ENCODE results near the gene CSTB. TPM values are rescaled to one million over a fixed set of nuclear protein-coding genes. Genes with fewer than 3 reads are reported as not detected.

Gene CSTB
- total RNA-seq, 1 donor from 2014 or later, result 27.7 TPM

DNA sequence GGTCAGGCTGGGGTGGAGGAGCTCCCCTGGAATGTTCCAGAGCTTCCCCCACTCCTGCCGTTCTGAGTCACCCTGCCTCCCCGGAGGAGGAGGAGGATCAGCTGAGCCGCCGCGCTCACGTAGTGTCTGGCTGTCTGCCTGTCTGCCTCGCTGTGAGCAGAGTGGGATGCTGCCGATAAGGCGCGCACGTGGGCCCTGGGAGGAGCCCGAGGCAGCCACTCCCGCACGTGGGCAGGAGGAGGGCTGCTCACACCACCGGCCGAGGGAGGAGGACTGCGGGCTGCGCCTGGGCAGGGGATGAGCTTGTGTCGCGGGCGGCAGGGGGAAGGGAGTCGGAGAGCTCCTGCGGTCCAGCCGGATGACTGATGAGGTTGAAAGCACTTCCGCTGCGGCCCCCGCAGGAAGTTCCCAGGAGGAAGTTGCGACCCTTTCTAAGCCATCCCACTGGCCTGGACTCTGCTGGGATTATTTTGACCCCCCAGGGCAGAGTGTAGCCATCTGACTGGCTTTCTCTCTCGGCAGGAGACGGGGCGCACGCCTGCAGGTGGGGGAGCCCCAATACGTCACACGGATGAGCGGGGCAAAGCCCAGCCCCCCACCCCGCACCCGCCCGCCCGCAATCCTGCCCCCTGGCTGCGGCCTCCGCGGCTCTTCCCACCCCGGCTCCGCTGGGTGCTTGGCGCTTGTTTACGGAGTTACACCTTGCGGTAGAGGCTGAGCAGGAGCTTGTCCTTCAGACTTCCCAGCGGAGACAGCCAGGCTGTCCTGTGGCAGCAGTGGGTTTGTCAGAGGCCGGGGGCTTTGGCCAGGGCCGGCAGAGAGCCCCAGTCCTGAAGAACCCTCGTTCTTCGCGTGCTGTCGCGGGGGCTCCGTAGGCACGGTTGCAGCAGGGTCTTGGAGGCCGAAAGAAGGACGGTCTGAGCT lies 47.4 kb downstream of the CSTB start:
- peaks cover 50% of the 10 kb centered on the region for H3K4me1 Mint-ChIP-seq (ENCODE audit: low read depth, unreplicated experiment)
- peak; percentile 98 for DNase-seq (ENCODE audit: low read depth)
- H3K4me3 ChIP-seq (ENCODE audit: insufficient read depth, low read depth, low read length), result peak overlapping the region; percentile 61
- no peaks in the 10 kb centered on the region for H3K9me3 ChIP-seq (ENCODE audit: insufficient read depth, low read depth, low read length)
- H3K27me3 Mint-ChIP-seq (ENCODE audit: low read depth, unreplicated experiment), result no peaks in the 10 kb centered on the region
- no peaks in the 10 kb centered on the region for H3K9me3 Mint-ChIP-seq (ENCODE audit: unreplicated experiment)
- peak overlapping the region; percentile 87 for H3K9ac ChIP-seq (ENCODE audit: low read length)
- H3K36me3 Mint-ChIP-seq (ENCODE audit: low read depth, unreplicated experiment), result peaks cover 9% of the 10 kb centered on the region
- H2AFZ ChIP-seq (ENCODE audit: low read depth, low read length), result peak overlapping the region; percentile 43
- no peak for TF ChIP-seq EZH2 (IDR thresholded peaks at IDR 0.05; ENCODE audit: insufficient read depth, low read length)
- TF ChIP-seq, protein P1, sequence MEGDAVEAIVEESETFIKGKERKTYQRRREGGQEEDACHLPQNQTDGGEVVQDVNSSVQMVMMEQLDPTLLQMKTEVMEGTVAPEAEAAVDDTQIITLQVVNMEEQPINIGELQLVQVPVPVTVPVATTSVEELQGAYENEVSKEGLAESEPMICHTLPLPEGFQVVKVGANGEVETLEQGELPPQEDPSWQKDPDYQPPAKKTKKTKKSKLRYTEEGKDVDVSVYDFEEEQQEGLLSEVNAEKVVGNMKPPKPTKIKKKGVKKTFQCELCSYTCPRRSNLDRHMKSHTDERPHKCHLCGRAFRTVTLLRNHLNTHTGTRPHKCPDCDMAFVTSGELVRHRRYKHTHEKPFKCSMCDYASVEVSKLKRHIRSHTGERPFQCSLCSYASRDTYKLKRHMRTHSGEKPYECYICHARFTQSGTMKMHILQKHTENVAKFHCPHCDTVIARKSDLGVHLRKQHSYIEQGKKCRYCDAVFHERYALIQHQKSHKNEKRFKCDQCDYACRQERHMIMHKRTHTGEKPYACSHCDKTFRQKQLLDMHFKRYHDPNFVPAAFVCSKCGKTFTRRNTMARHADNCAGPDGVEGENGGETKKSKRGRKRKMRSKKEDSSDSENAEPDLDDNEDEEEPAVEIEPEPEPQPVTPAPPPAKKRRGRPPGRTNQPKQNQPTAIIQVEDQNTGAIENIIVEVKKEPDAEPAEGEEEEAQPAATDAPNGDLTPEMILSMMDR (IDR thresholded peaks at IDR 0.05; ENCODE audit: insufficient read depth, low read depth, low read length), result no peak
- no peaks in the 10 kb centered on the region for H3K27me3 ChIP-seq (ENCODE audit: insufficient read depth, low read length)
- peaks cover 47% of the 10 kb centered on the region for H3K4me1 ChIP-seq (ENCODE audit: insufficient read depth, low read length)
- no peaks in the 10 kb centered on the region for H3K36me3 ChIP-seq (ENCODE audit: insufficient read depth, low read length)
- peak; percentile 49 for FAIRE-seq
- peaks cover 61% of the 10 kb centered on the region for H3K79me2 ChIP-seq (ENCODE audit: insufficient read depth, low read length)
- peak overlapping the region; percentile 98 for H3K27ac Mint-ChIP-seq (ENCODE audit: unreplicated experiment)
- H4K20me1 ChIP-seq (ENCODE audit: insufficient read depth, low read length), result peaks cover 69% of the 10 kb centered on the region
- H3K4me2 ChIP-seq (ENCODE audit: low read length), result peak overlapping the region; percentile 97
- peak overlapping the region; percentile 86 for H3K4me3 Mint-ChIP-seq (ENCODE audit: unreplicated experiment)
- peak overlapping the region; percentile 77 for H3K27ac ChIP-seq (ENCODE audit: low read depth, low read length)

DNA sequence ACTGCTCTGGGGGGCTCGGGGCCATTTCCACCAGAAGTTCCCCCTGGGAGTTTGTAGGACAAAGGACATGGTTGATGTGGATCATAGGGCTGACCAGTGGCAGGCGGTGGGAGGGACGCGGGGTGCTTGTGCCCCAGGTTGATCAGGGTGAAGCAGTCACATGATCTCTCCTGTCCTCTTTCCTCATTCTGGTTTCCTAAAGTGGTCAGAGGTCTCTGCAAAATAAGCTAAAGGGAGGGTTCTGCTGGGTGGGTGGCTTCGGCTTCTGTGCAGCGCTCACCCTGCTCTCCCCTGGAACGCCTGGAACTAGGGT lies 48.0 kb downstream of the CSTB start:
- Histone ChIP-seq H3K27ac (ENCODE audit: low read depth, low read length) (peak overlapping the region; percentile 77), H2AFZ (ENCODE audit: low read depth, low read length) (no peak overlapping the region), H4K20me1 (ENCODE audit: insufficient read depth, low read length) (peaks cover 69% of the 10 kb centered on the region), H3K4me1 (ENCODE audit: insufficient read depth, low read length) (peaks cover 41% of the 10 kb centered on the region), H3K9me3 (ENCODE audit: insufficient read depth, low read depth, low read length) (no peaks in the 10 kb centered on the region), H3K4me3 (ENCODE audit: insufficient read depth, low read depth, low read length) (peak overlapping the region; percentile 27), H3K79me2 (ENCODE audit: insufficient read depth, low read length) (peaks cover 61% of the 10 kb centered on the region), H3K4me2 (ENCODE audit: low read length) (peak overlapping the region; percentile 97), H3K27me3 (ENCODE audit: insufficient read depth, low read length) (no peaks in the 10 kb centered on the region), H3K36me3 (ENCODE audit: insufficient read depth, low read length) (no peaks in the 10 kb centered on the region), H3K9ac (ENCODE audit: low read length) (peak overlapping the region; percentile 87)
- Mint-ChIP-seq H3K27me3 (ENCODE audit: low read depth, unreplicated experiment) (no peaks in the 10 kb centered on the region), H3K4me1 (ENCODE audit: low read depth, unreplicated experiment) (peaks cover 44% of the 10 kb centered on the region), H3K27ac (ENCODE audit: unreplicated experiment) (peak overlapping the region; percentile 98), H3K9me3 (ENCODE audit: unreplicated experiment) (no peaks in the 10 kb centered on the region), H3K36me3 (ENCODE audit: low read depth, unreplicated experiment) (peaks cover 13% of the 10 kb centered on the region), H3K4me3 (ENCODE audit: unreplicated experiment) (peak overlapping the region; percentile 75)
- DNase-seq (ENCODE audit: low read depth), result no peak
- TF ChIP-seq EZH2 (IDR thresholded peaks at IDR 0.05; ENCODE audit: insufficient read depth, low read length), result no peak
- TF ChIP-seq, protein P1 (IDR thresholded peaks at IDR 0.05; ENCODE audit: insufficient read depth, low read depth, low read length), result no peak
- FAIRE-seq, result no peak
